ENCODE results near the gene C17orf113.

DNA sequence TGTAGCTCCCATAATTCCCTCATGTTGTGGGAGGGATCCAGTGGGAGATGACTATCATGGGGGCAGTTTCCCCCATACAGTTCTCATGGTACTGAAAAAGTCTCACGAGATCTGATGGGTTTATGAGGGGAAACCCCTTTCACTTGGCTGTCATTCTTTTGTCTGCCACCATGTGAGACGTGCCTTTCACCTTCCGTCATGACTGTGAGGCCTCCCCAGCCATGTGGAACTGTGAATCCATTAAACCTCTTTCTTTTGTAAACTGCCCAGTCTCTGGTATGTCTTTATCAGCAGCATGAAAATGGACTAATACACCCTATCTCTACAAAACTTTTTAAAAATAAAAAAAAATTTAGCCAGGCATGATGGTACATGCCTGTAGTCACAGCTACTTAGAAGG lies 6.2 kb upstream of the C17orf113 start:
- TF ChIP-seq, protein P1, sequence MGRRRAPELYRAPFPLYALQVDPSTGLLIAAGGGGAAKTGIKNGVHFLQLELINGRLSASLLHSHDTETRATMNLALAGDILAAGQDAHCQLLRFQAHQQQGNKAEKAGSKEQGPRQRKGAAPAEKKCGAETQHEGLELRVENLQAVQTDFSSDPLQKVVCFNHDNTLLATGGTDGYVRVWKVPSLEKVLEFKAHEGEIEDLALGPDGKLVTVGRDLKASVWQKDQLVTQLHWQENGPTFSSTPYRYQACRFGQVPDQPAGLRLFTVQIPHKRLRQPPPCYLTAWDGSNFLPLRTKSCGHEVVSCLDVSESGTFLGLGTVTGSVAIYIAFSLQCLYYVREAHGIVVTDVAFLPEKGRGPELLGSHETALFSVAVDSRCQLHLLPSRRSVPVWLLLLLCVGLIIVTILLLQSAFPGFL (CRISPR knock-in tag; IDR thresholded peaks at IDR 0.05) = no peak
- TF ChIP-seq KDM5A (IDR thresholded peaks at IDR 0.05; ENCODE audit: borderline replicate concordance, low read length) = no peak
- TF ChIP-seq JUNB (CRISPR knock-in tag; IDR thresholded peaks at IDR 0.05; ENCODE audit: borderline replicate concordance) = no peak
- TF ChIP-seq KLF16 (CRISPR knock-in tag; IDR thresholded peaks at IDR 0.05) = no peak
- TF ChIP-seq MED8 (CRISPR knock-in tag; IDR thresholded peaks at IDR 0.05; ENCODE audit: insufficient replicate concordance) = no peak
- TF ChIP-seq, protein P2, sequence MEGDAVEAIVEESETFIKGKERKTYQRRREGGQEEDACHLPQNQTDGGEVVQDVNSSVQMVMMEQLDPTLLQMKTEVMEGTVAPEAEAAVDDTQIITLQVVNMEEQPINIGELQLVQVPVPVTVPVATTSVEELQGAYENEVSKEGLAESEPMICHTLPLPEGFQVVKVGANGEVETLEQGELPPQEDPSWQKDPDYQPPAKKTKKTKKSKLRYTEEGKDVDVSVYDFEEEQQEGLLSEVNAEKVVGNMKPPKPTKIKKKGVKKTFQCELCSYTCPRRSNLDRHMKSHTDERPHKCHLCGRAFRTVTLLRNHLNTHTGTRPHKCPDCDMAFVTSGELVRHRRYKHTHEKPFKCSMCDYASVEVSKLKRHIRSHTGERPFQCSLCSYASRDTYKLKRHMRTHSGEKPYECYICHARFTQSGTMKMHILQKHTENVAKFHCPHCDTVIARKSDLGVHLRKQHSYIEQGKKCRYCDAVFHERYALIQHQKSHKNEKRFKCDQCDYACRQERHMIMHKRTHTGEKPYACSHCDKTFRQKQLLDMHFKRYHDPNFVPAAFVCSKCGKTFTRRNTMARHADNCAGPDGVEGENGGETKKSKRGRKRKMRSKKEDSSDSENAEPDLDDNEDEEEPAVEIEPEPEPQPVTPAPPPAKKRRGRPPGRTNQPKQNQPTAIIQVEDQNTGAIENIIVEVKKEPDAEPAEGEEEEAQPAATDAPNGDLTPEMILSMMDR (CRISPR knock-in tag; IDR thresholded peaks at IDR 0.05) = no peak
- TF ChIP-seq, protein P3, sequence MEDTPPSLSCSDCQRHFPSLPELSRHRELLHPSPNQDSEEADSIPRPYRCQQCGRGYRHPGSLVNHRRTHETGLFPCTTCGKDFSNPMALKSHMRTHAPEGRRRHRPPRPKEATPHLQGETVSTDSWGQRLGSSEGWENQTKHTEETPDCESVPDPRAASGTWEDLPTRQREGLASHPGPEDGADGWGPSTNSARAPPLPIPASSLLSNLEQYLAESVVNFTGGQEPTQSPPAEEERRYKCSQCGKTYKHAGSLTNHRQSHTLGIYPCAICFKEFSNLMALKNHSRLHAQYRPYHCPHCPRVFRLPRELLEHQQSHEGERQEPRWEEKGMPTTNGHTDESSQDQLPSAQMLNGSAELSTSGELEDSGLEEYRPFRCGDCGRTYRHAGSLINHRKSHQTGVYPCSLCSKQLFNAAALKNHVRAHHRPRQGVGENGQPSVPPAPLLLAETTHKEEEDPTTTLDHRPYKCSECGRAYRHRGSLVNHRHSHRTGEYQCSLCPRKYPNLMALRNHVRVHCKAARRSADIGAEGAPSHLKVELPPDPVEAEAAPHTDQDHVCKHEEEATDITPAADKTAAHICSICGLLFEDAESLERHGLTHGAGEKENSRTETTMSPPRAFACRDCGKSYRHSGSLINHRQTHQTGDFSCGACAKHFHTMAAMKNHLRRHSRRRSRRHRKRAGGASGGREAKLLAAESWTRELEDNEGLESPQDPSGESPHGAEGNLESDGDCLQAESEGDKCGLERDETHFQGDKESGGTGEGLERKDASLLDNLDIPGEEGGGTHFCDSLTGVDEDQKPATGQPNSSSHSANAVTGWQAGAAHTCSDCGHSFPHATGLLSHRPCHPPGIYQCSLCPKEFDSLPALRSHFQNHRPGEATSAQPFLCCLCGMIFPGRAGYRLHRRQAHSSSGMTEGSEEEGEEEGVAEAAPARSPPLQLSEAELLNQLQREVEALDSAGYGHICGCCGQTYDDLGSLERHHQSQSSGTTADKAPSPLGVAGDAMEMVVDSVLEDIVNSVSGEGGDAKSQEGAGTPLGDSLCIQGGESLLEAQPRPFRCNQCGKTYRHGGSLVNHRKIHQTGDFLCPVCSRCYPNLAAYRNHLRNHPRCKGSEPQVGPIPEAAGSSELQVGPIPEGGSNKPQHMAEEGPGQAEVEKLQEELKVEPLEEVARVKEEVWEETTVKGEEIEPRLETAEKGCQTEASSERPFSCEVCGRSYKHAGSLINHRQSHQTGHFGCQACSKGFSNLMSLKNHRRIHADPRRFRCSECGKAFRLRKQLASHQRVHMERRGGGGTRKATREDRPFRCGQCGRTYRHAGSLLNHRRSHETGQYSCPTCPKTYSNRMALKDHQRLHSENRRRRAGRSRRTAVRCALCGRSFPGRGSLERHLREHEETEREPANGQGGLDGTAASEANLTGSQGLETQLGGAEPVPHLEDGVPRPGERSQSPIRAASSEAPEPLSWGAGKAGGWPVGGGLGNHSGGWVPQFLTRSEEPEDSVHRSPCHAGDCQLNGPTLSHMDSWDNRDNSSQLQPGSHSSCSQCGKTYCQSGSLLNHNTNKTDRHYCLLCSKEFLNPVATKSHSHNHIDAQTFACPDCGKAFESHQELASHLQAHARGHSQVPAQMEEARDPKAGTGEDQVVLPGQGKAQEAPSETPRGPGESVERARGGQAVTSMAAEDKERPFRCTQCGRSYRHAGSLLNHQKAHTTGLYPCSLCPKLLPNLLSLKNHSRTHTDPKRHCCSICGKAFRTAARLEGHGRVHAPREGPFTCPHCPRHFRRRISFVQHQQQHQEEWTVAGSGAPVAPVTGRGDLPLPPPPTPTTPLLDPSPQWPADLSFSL (CRISPR knock-in tag; IDR thresholded peaks at IDR 0.05) = no peak
- no peak for TF ChIP-seq BRD4 (CRISPR knock-in tag; IDR thresholded peaks at IDR 0.05)
- no peak for TF ChIP-seq EP300 (IDR thresholded peaks at IDR 0.05; ENCODE audit: low read depth in 2 of 2, low read length in 2 of 2)
- no peak for TF ChIP-seq EP300 (CRISPR knock-in tag; IDR thresholded peaks at IDR 0.05; ENCODE audit: borderline replicate concordance)
- TF ChIP-seq SATB2 (CRISPR knock-in tag; IDR thresholded peaks at IDR 0.05) = no peak
- no peak for TF ChIP-seq KLF12 (CRISPR knock-in tag; IDR thresholded peaks at IDR 0.05; ENCODE audit: borderline replicate concordance)
- no peak for TF ChIP-seq POLR2A (IDR thresholded peaks at IDR 0.05; ENCODE audit: insufficient read depth in 1 of 2, low read depth in 2 of 2, low read length in 2 of 2)

Measured in HepG2 (cell line).